ENCODE data around the gene CRYAB. TPM values are rescaled to one million over a fixed set of nuclear protein-coding genes. Genes with fewer than 3 reads are reported as not detected.
"Not testable (repeated sequence)": the region's sequence is repeated elsewhere in the genome, so short reads cannot be mapped to it uniquely, and the experiment has no call there.

CRYAB gene
- polyA plus RNA-seq, 6 donors from 2014 or later: not detected

GRCh38 chr11:111941963-111942362 is 30.4 kb upstream of the CRYAB start:
- ATAC-seq (ENCODE audit: low read depth in 2 of 2) (no peak), DNase-seq (no peak)
- H3K36me3 Mint-ChIP-seq: no peaks in the 10 kb centered on the region
- H3K27me3 Mint-ChIP-seq: peaks cover 0 to 5% (median 0%) of the 10 kb centered on the region in 3 donors
- no peak overlapping the region for H3K27ac Mint-ChIP-seq
- H3K4me3 Mint-ChIP-seq: no peak overlapping the region
- H3K9me3 Mint-ChIP-seq: no peaks in the 10 kb centered on the region
- H3K4me1 Mint-ChIP-seq: peaks cover 19 to 21% (median 19%) of the 10 kb centered on the region in 3 donors

- Mint-ChIP-seq H3K4me3 (peak overlapping the region in 1 of 8 donors; percentile 74), H3K27ac (no peak overlapping the region), H3K9me3 (no peaks in the 10 kb centered on the region), H3K4me1 (peaks cover 24 to 29% (median 25%) of the 10 kb centered on the region in 3 donors), H3K36me3 (no peaks in the 10 kb centered on the region), H3K27me3 (peaks cover 0 to 18% (median 8%) of the 10 kb centered on the region in 3 donors)
- ATAC-seq (ENCODE audit: low read depth in 2 of 2) (no peak), DNase-seq (no peak)
Measured at GRCh38 chr11:111939836-111940604, 28.4 kb upstream of the CRYAB start.

- H3K9me3 Mint-ChIP-seq: no peaks in the 10 kb centered on the region
- peaks cover 24 to 29% (median 25%) of the 10 kb centered on the region in 3 donors for H3K4me1 Mint-ChIP-seq
- H3K36me3 Mint-ChIP-seq: no peaks in the 10 kb centered on the region
- ATAC-seq (ENCODE audit: low read depth in 2 of 2): peak; percentile 79 to 85
- peaks cover 0 to 18% (median 8%) of the 10 kb centered on the region in 3 donors for H3K27me3 Mint-ChIP-seq
- DNase-seq: no peak
- H3K4me3 Mint-ChIP-seq: peak overlapping the region in 7 of 8 donors; percentile 14 to 89 (median 73)
- H3K27ac Mint-ChIP-seq: peak overlapping the region in 1 of 6 donors; percentile 23
Measured at GRCh38 chr11:111938687-111939160, 27.2 kb upstream of the CRYAB start.

GRCh38 chr11:111937844-111938243 is 26.3 kb upstream of the CRYAB start:
- Mint-ChIP-seq H3K27me3 (peaks cover 0 to 19% (median 10%) of the 10 kb centered on the region in 3 donors), H3K4me3 (peak overlapping the region; percentile 70 to 89 (median 80)), H3K36me3 (no peaks in the 10 kb centered on the region), H3K27ac (no peak overlapping the region), H3K9me3 (no peaks in the 10 kb centered on the region), H3K4me1 (peaks cover 24 to 29% (median 25%) of the 10 kb centered on the region in 3 donors)
- DNase-seq (no peak), ATAC-seq (ENCODE audit: low read depth in 2 of 2) (no peak)

- Mint-ChIP-seq H3K27ac (no peak overlapping the region), H3K9me3 (no peaks in the 10 kb centered on the region), H3K27me3 (peaks cover 0 to 23% (median 15%) of the 10 kb centered on the region in 3 donors), H3K4me3 (peak overlapping the region; percentile 68 to 89 (median 77)), H3K4me1 (peaks cover 24 to 31% (median 30%) of the 10 kb centered on the region in 3 donors), H3K36me3 (no peaks in the 10 kb centered on the region)
- ATAC-seq (ENCODE audit: low read depth in 2 of 2): no peak
- no peak for DNase-seq
Measured at GRCh38 chr11:111937461-111937769, 25.8 kb upstream of the CRYAB start.

GRCh38 chr11:111936040-111936540 is 24.5 kb upstream of the CRYAB start:
- H3K4me1 Mint-ChIP-seq: peaks cover 24 to 34% (median 30%) of the 10 kb centered on the region in 3 donors
- peak overlapping the region; percentile 74 to 94 (median 88) for H3K4me3 Mint-ChIP-seq
- H3K27ac Mint-ChIP-seq: no peak overlapping the region
- DNase-seq: no peak
- no peaks in the 10 kb centered on the region for H3K9me3 Mint-ChIP-seq
- no peak for ATAC-seq (ENCODE audit: low read depth in 2 of 2)
- H3K36me3 Mint-ChIP-seq: no peaks in the 10 kb centered on the region
- H3K27me3 Mint-ChIP-seq: peaks cover 3 to 24% (median 16%) of the 10 kb centered on the region in 3 donors

GRCh38 chr11:111935317-111936039 is 23.9 kb upstream of the CRYAB start:
- no peak for ATAC-seq (ENCODE audit: low read depth in 2 of 2)
- Mint-ChIP-seq H3K9me3 (no peaks in the 10 kb centered on the region), H3K4me1 (peaks cover 24 to 34% (median 30%) of the 10 kb centered on the region in 3 donors), H3K4me3 (peak overlapping the region in 3 of 8 donors; percentile 33 to 74 (median 59)), H3K36me3 (no peaks in the 10 kb centered on the region), H3K27ac (no peak overlapping the region), H3K27me3 (peaks cover 3 to 24% (median 16%) of the 10 kb centered on the region in 3 donors)
- DNase-seq: no peak

- Mint-ChIP-seq H3K27ac (no peak overlapping the region), H3K36me3 (no peaks in the 10 kb centered on the region), H3K27me3 (peaks cover 3 to 21% (median 16%) of the 10 kb centered on the region in 3 donors), H3K4me1 (peaks cover 24 to 34% (median 30%) of the 10 kb centered on the region in 3 donors), H3K9me3 (no peaks in the 10 kb centered on the region), H3K4me3 (no peak overlapping the region)
- no peak for DNase-seq
- no peak for ATAC-seq (ENCODE audit: low read depth in 2 of 2)
Measured at GRCh38 chr11:111934306-111934705, 22.7 kb upstream of the CRYAB start.

- Mint-ChIP-seq H3K27me3 (peaks cover 3 to 19% (median 16%) of the 10 kb centered on the region in 3 donors), H3K4me3 (no peak overlapping the region), H3K36me3 (no peaks in the 10 kb centered on the region), H3K9me3 (no peaks in the 10 kb centered on the region), H3K4me1 (peaks cover 24 to 33% (median 28%) of the 10 kb centered on the region in 3 donors), H3K27ac (no peak overlapping the region)
- no peak for ATAC-seq (ENCODE audit: low read depth in 2 of 2)
- no peak for DNase-seq
Measured at GRCh38 chr11:111933872-111934271, 22.3 kb upstream of the CRYAB start.

- not testable (repeated sequence) for H3K9me3 Mint-ChIP-seq; H3K36me3 Mint-ChIP-seq; H3K27ac Mint-ChIP-seq; H3K4me3 Mint-ChIP-seq; ATAC-seq (ENCODE audit: low read depth in 2 of 2); DNase-seq
- Mint-ChIP-seq H3K27me3 (peaks cover 3 to 19% (median 16%) of the 10 kb centered on the region in 3 donors), H3K4me1 (peaks cover 17 to 26% (median 21%) of the 10 kb centered on the region in 3 donors)
Measured at GRCh38 chr11:111933176-111933575, 21.6 kb upstream of the CRYAB start.

- DNase-seq: no peak
- peak overlapping the region in 1 of 6 donors; percentile 75 for H3K27ac Mint-ChIP-seq
- H3K4me1 Mint-ChIP-seq: peaks cover 12 to 20% (median 17%) of the 10 kb centered on the region in 3 donors
- H3K27me3 Mint-ChIP-seq: peaks cover 3 to 19% (median 16%) of the 10 kb centered on the region in 3 donors
- H3K36me3 Mint-ChIP-seq: no peaks in the 10 kb centered on the region
- H3K4me3 Mint-ChIP-seq: no peak overlapping the region
- no peak for ATAC-seq (ENCODE audit: low read depth in 2 of 2)
- no peaks in the 10 kb centered on the region for H3K9me3 Mint-ChIP-seq
Measured at GRCh38 chr11:111932611-111932950, 21.0 kb upstream of the CRYAB start.

- Mint-ChIP-seq H3K4me1 (peaks cover 9 to 23% (median 19%) of the 10 kb centered on the region in 3 donors), H3K9me3 (peaks cover 0 to 3% (median 0%) of the 10 kb centered on the region in 7 donors), H3K27me3 (peaks cover 3 to 9% (median 8%) of the 10 kb centered on the region in 3 donors), H3K36me3 (no peaks in the 10 kb centered on the region), H3K27ac (no peak overlapping the region), H3K4me3 (no peak overlapping the region)
- ATAC-seq (ENCODE audit: low read depth in 2 of 2): no peak
- no peak for DNase-seq
Measured at GRCh38 chr11:111930472-111930871, 18.9 kb upstream of the CRYAB start.
